NCI-H82 treated with DMSO at 0.1 percent for 48 hours (cell line): ENCODE data around the gene CNTRL.
"Not testable (repeated sequence)": the region's sequence is repeated elsewhere in the genome, so short reads cannot be mapped to it uniquely, and the experiment has no call there.

Experiments used
- DNase-seq: peaks from one replicate; lab custom pipeline; 2025; ENCODE audit not compliant: unreplicated experiment; lab: John Stamatoyannopoulos, UW

The CNTRL gene

GRCh38 chr9:121129384-121129783 is 54.6 kb downstream of the CNTRL start:
- DNase-seq: not testable (repeated sequence)

- DNase-seq: no peak
Measured at GRCh38 chr9:121133104-121133816, 58.5 kb downstream of the CNTRL start.

- DNase-seq: no peak
Measured at GRCh38 chr9:121135642-121136041, 60.9 kb downstream of the CNTRL start.

- no peak for DNase-seq
Measured at GRCh38 chr9:121138561-121138960, 63.8 kb downstream of the CNTRL start.

GRCh38 chr9:121138973-121139372 is 64.2 kb downstream of the CNTRL start:
- no peak for DNase-seq

- DNase-seq: no peak
Measured at GRCh38 chr9:121140162-121140561, 65.4 kb downstream of the CNTRL start.

- DNase-seq: no peak
Measured at GRCh38 chr9:121141306-121141705, 66.6 kb downstream of the CNTRL start.

GRCh38 chr9:121141706-121142105 is 67.0 kb downstream of the CNTRL start:
- DNase-seq: no peak

- DNase-seq: no peak
Measured at GRCh38 chr9:121143771-121144170, 69.0 kb downstream of the CNTRL start.

- DNase-seq: no peak
Measured at GRCh38 chr9:121144482-121144881, 69.7 kb downstream of the CNTRL start.

GRCh38 chr9:121150188-121150587 is 75.4 kb downstream of the CNTRL start:
- DNase-seq: no peak

GRCh38 chr9:121153642-121154041 is 78.9 kb downstream of the CNTRL start:
- DNase-seq: no peak

- no peak for DNase-seq
Measured at GRCh38 chr9:121154782-121155181, 80.0 kb downstream of the CNTRL start.

GRCh38 chr9:121156263-121156731 is 81.5 kb downstream of the CNTRL start:
- no peak for DNase-seq

- DNase-seq: no peak
Measured at GRCh38 chr9:121157939-121158338, 83.2 kb downstream of the CNTRL start.

- DNase-seq: no peak
Measured at GRCh38 chr9:121160025-121160424, 85.3 kb downstream of the CNTRL start.

GRCh38 chr9:121168052-121168451 is 93.3 kb downstream of the CNTRL start:
- no peak for DNase-seq

GRCh38 chr9:121169094-121169601 is 94.4 kb downstream of the CNTRL start:
- DNase-seq: no peak

GRCh38 chr9:121171236-121171635 is 96.5 kb downstream of the CNTRL start:
- no peak for DNase-seq

GRCh38 chr9:121172726-121173487 is 98.2 kb downstream of the CNTRL start:
- DNase-seq: no peak

GRCh38 chr9:121173501-121173900 is 98.7 kb downstream of the CNTRL start:
- DNase-seq: no peak
